Measurements from ENCODE around the gene LASP1.
"Not testable (repeated sequence)": the region's sequence is repeated elsewhere in the genome, so short reads cannot be mapped to it uniquely, and the experiment has no call there.

The LASP1 gene

GRCh38 chr17:38898812-38899348 lies 29.0 kb downstream of the LASP1 start:
- in situ Hi-C loops (cut with HindIII; ENCODE audit: low pct_ligation_motif_present, low pct_unique_long_range_greater_than_20kb, low sequenced_read_pairs): no loop called here
- no peak for DNase-seq

GRCh38 chr17:38899421-38899820 lies 29.6 kb downstream of the LASP1 start:
- DNase-seq: no peak
- in situ Hi-C loops (cut with HindIII; ENCODE audit: low pct_ligation_motif_present, low pct_unique_long_range_greater_than_20kb, low sequenced_read_pairs): no loop called here

GRCh38 chr17:38900978-38901656 lies 31.3 kb downstream of the LASP1 start:
- peak; percentile 99 for DNase-seq
- in situ Hi-C loops (cut with HindIII; ENCODE audit: low pct_ligation_motif_present, low pct_unique_long_range_greater_than_20kb, low sequenced_read_pairs): no loop called here

GRCh38 chr17:38903404-38903803 lies 33.5 kb downstream of the LASP1 start:
- no peak for DNase-seq
- in situ Hi-C loops (cut with HindIII; ENCODE audit: low pct_ligation_motif_present, low pct_unique_long_range_greater_than_20kb, low sequenced_read_pairs): no loop called here

- no peak for DNase-seq
- in situ Hi-C loops (cut with HindIII; ENCODE audit: low pct_ligation_motif_present, low pct_unique_long_range_greater_than_20kb, low sequenced_read_pairs): no loop called here
Observed at GRCh38 chr17:38904892-38905291, 35.0 kb downstream of the LASP1 start.

- in situ Hi-C loops (cut with HindIII; ENCODE audit: low pct_ligation_motif_present, low pct_unique_long_range_greater_than_20kb, low sequenced_read_pairs): no loop called here
- DNase-seq: no peak
Observed at GRCh38 chr17:38905375-38905774, 35.5 kb downstream of the LASP1 start.

- in situ Hi-C loops (cut with HindIII; ENCODE audit: low pct_ligation_motif_present, low pct_unique_long_range_greater_than_20kb, low sequenced_read_pairs): no loop called here
- DNase-seq: no peak
Observed at GRCh38 chr17:38906460-38907228, 36.8 kb downstream of the LASP1 start.

- in situ Hi-C loops (cut with HindIII; ENCODE audit: low pct_ligation_motif_present, low pct_unique_long_range_greater_than_20kb, low sequenced_read_pairs): no loop called here
Observed at GRCh38 chr17:38907930-38908675, 38.2 kb downstream of the LASP1 start.

GRCh38 chr17:38908676-38909181 lies 38.9 kb downstream of the LASP1 start:
- no peak for DNase-seq
- in situ Hi-C loops (cut with HindIII; ENCODE audit: low pct_ligation_motif_present, low pct_unique_long_range_greater_than_20kb, low sequenced_read_pairs): no loop called here

More at GRCh38 chr17:38907930-38908675, 38.2 kb downstream of the LASP1 start:
- no peak for DNase-seq

GRCh38 chr17:38910325-38910724 lies 40.5 kb downstream of the LASP1 start:
- DNase-seq: no peak
- in situ Hi-C loops (cut with HindIII; ENCODE audit: low pct_ligation_motif_present, low pct_unique_long_range_greater_than_20kb, low sequenced_read_pairs): no loop called here

- in situ Hi-C loops (cut with HindIII; ENCODE audit: low pct_ligation_motif_present, low pct_unique_long_range_greater_than_20kb, low sequenced_read_pairs): no loop called here
- no peak for DNase-seq
Observed at GRCh38 chr17:38911081-38911730, 41.3 kb downstream of the LASP1 start.

GRCh38 chr17:38911731-38912081 lies 41.8 kb downstream of the LASP1 start:
- in situ Hi-C loops (cut with HindIII; ENCODE audit: low pct_ligation_motif_present, low pct_unique_long_range_greater_than_20kb, low sequenced_read_pairs); DNase-seq: not testable (repeated sequence)

- in situ Hi-C loops (cut with HindIII; ENCODE audit: low pct_ligation_motif_present, low pct_unique_long_range_greater_than_20kb, low sequenced_read_pairs): no loop called here
- no peak for DNase-seq
Observed at GRCh38 chr17:38912221-38912813, 42.5 kb downstream of the LASP1 start.

- in situ Hi-C loops (cut with HindIII; ENCODE audit: low pct_ligation_motif_present, low pct_unique_long_range_greater_than_20kb, low sequenced_read_pairs): no loop called here
Observed at GRCh38 chr17:38914741-38915638, 45.1 kb downstream of the LASP1 start.

GRCh38 chr17:38915639-38915995 lies 45.8 kb downstream of the LASP1 start:
- DNase-seq: no peak
- in situ Hi-C loops (cut with HindIII; ENCODE audit: low pct_ligation_motif_present, low pct_unique_long_range_greater_than_20kb, low sequenced_read_pairs): no loop called here

More at GRCh38 chr17:38914741-38915638, 45.1 kb downstream of the LASP1 start:
- DNase-seq: no peak

- in situ Hi-C loops (cut with HindIII; ENCODE audit: low pct_ligation_motif_present, low pct_unique_long_range_greater_than_20kb, low sequenced_read_pairs): no loop called here
- DNase-seq: no peak
Observed at GRCh38 chr17:38916771-38917170, 46.9 kb downstream of the LASP1 start.

- DNase-seq: no peak
- in situ Hi-C loops (cut with HindIII; ENCODE audit: low pct_ligation_motif_present, low pct_unique_long_range_greater_than_20kb, low sequenced_read_pairs): no loop called here
Observed at GRCh38 chr17:38917259-38917658, 47.4 kb downstream of the LASP1 start.
